Measurements from ENCODE around the gene RGS19. TPM values are rescaled to one million over a fixed set of nuclear protein-coding genes. Genes with fewer than 3 reads are reported as not detected.

RGS19 gene
- total and polyA plus RNA-seq, 8 donors, result 6.3 to 63.9 (median 8.8) TPM

GRCh38 chr20:64069614-64070243, 9.6 kb downstream of the RGS19 start:
- H3K36me3 ChIP-seq, result peaks cover 0 to 34% of the 10 kb centered on the region in 2 donors
- H3K4me3 ChIP-seq, result no peak overlapping the region
- no peak overlapping the region for H3K27ac ChIP-seq
- peak; percentile 30 for ATAC-seq
- no peaks in the 10 kb centered on the region for H3K9me3 ChIP-seq
- no peaks in the 10 kb centered on the region for H3K27me3 ChIP-seq
- TF ChIP-seq, protein P1, sequence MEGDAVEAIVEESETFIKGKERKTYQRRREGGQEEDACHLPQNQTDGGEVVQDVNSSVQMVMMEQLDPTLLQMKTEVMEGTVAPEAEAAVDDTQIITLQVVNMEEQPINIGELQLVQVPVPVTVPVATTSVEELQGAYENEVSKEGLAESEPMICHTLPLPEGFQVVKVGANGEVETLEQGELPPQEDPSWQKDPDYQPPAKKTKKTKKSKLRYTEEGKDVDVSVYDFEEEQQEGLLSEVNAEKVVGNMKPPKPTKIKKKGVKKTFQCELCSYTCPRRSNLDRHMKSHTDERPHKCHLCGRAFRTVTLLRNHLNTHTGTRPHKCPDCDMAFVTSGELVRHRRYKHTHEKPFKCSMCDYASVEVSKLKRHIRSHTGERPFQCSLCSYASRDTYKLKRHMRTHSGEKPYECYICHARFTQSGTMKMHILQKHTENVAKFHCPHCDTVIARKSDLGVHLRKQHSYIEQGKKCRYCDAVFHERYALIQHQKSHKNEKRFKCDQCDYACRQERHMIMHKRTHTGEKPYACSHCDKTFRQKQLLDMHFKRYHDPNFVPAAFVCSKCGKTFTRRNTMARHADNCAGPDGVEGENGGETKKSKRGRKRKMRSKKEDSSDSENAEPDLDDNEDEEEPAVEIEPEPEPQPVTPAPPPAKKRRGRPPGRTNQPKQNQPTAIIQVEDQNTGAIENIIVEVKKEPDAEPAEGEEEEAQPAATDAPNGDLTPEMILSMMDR (IDR thresholded peaks at IDR 0.05), result peak; percentile 59 to 80
- DNase-seq, result no peak
- intact Hi-C loops (cut with DNase I), result no loop called here
- peaks cover 0 to 20% of the 10 kb centered on the region in 2 donors for H3K4me1 ChIP-seq

GRCh38 chr20:64069209-64069613, 10.1 kb downstream of the RGS19 start:
- Histone ChIP-seq H3K27ac (no peak overlapping the region), H3K27me3 (no peaks in the 10 kb centered on the region), H3K4me1 (peaks cover 4 to 24% of the 10 kb centered on the region in 2 donors), H3K36me3 (peaks cover 0 to 29% of the 10 kb centered on the region in 2 donors), H3K4me3 (no peak overlapping the region), H3K9me3 (no peaks in the 10 kb centered on the region)
- TF ChIP-seq, protein P1 (IDR thresholded peaks at IDR 0.05), result no peak
- ATAC-seq (no peak), DNase-seq (no peak)
- intact Hi-C loops (cut with DNase I), result no loop called here

DNA sequence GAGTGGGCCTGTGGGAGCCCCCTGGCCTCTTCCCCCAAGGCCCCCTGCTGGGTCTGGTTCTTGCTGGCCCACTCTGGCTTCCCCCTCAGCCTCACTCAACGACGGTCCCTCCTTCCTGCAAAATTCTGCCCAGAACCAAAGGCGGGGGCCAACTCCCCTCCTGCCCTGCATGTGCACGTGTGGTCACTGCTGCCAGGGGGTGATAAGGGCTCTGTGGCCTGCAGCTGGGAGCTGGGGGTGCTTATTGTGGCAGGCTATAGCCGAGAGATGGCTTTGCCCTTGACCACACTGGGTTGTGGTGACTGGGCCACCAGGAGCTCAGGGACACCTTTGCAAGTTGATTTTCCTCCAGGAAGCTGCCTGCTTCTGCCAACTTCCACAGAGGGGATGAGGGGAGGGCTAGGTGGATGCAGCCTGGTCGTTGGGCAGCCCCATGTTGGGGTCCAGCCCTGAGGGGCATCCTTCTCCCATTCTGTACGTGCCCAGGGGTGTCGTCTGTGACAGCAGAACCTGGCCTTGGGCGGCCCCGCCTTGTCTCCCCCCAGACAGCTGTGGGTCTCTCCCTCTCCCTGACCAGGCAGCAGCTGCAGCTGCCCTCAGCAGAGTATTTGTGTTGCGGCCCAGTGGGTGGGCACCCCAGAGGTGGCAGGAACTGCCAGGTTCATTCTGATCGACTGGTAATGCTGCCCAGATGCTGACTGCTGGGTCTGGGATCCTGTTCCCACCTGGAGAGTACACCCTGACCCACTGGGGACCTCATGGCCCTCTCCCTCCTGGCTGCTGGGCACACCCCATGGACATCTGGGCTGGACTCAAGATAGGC, 10.7 kb downstream of the RGS19 start:
- no peaks in the 10 kb centered on the region for H3K9me3 ChIP-seq
- peaks cover 0 to 23% of the 10 kb centered on the region in 2 donors for H3K36me3 ChIP-seq
- TF ChIP-seq, protein P1 (IDR thresholded peaks at IDR 0.05), result no peak
- ATAC-seq (no peak), DNase-seq (no peak)
- H3K27ac ChIP-seq, result no peak overlapping the region
- peaks cover 10 to 30% of the 10 kb centered on the region in 2 donors for H3K4me1 ChIP-seq
- H3K27me3 ChIP-seq, result no peaks in the 10 kb centered on the region
- intact Hi-C loops (cut with DNase I), result no loop called here
- H3K4me3 ChIP-seq, result no peak overlapping the region

- intact Hi-C loops (cut with DNase I), result no loop called here
- no peaks in the 10 kb centered on the region for H3K9me3 ChIP-seq
- H3K27me3 ChIP-seq, result no peaks in the 10 kb centered on the region
- TF ChIP-seq, protein P1 (IDR thresholded peaks at IDR 0.05), result no peak
- no peak overlapping the region for H3K27ac ChIP-seq
- H3K4me3 ChIP-seq, result no peak overlapping the region
- DNase-seq (no peak), ATAC-seq (no peak)
- H3K4me1 ChIP-seq, result peaks cover 10 to 35% of the 10 kb centered on the region in 2 donors
- H3K36me3 ChIP-seq, result peaks cover 0 to 15% of the 10 kb centered on the region in 2 donors
Observed at GRCh38 chr20:64067733-64068307, 11.5 kb downstream of the RGS19 start.

All from left lung (tissue), 10 donors.